ENCODE measurements around the gene CASS4. TPM values are rescaled to one million over a fixed set of nuclear protein-coding genes. Genes with fewer than 3 reads are reported as not detected.
A peak's percentile ranks its signal among the peaks of the same experiment; 100 is the strongest.

Gene CASS4
- total and polyA plus RNA-seq, 9 donors: 1.0 to 6.9 (median 2.5) TPM

- peak; percentile 99 to 100 (median 99) for DNase-seq
- H3K9me3 ChIP-seq: no peaks in the 10 kb centered on the region
- H3K4me1 ChIP-seq (ENCODE audit: insufficient read depth): peaks cover 8% of the 10 kb centered on the region
- intact Hi-C loops (cut with DNase I): loop anchor here in 1 of 4 donors (10.0 kb wide), 1 partner anchor 72 kb away; the partner anchor contains the start of gene RTF2
- WGBS, 3 donors: 0% methylated on average over 52 to 53 of the region's 53 CpGs
- peak within 1 kb of the TSS; percentile 90 for H3K4me3 ChIP-seq
- no peaks in the 10 kb centered on the region for H3K36me3 ChIP-seq
- H3K27ac ChIP-seq: peak within 1 kb of the TSS; percentile 31 to 72
- TF ChIP-seq POLR2A (IDR thresholded peaks at IDR 0.05) (peak; percentile 48), EP300 (IDR thresholded peaks at IDR 0.05) (peak; percentile 95), CTCF (IDR thresholded peaks at IDR 0.05) (no peak)
- H3K27me3 ChIP-seq: no peaks in the 10 kb centered on the region
These were observed 19.8 kb upstream of the CASS4 start, which contains the start of the genes AURKA and CSTF1 for GRCh38 chr20:56392132-56392880. Gene AURKA, minus strand, starts transcription at chr20:56392215. Its CDS starts 4,018 bp downstream, at chr20:56388197. Gene CSTF1, plus strand, starts transcription at chr20:56392645. Its CDS starts 2,908 bp downstream, at chr20:56395553.

- no peak for DNase-seq
- Histone ChIP-seq H3K4me3 (peak overlapping the region; percentile 90), H3K36me3 (no peaks in the 10 kb centered on the region), H3K27me3 (no peaks in the 10 kb centered on the region), H3K27ac (peak overlapping the region; percentile 31 to 72), H3K4me1 (ENCODE audit: insufficient read depth) (peaks cover 8% of the 10 kb centered on the region), H3K9me3 (no peaks in the 10 kb centered on the region)
- intact Hi-C loops (cut with DNase I): loop anchor here in 1 of 4 donors (10.0 kb wide), 1 partner anchor 72 kb away; the partner anchor contains the start of gene RTF2
- 0 to 1% (median 1%) methylated on average over 18 of the region's 18 CpGs for WGBS, 3 donors
- no peak for TF ChIP-seq POLR2A (IDR thresholded peaks at IDR 0.05)
- TF ChIP-seq CTCF (IDR thresholded peaks at IDR 0.05): no peak
- TF ChIP-seq EP300 (IDR thresholded peaks at IDR 0.05): no peak
These were observed 19.1 kb upstream of the CASS4 start for GRCh38 chr20:56392881-56393482.

- H3K27me3 ChIP-seq: no peaks in the 10 kb centered on the region
- H3K36me3 ChIP-seq: no peaks in the 10 kb centered on the region
- 39 to 58% (median 39%) methylated on average over 8 of the region's 8 CpGs for WGBS, 3 donors
- peaks cover 8% of the 10 kb centered on the region for H3K4me1 ChIP-seq (ENCODE audit: insufficient read depth)
- no peaks in the 10 kb centered on the region for H3K9me3 ChIP-seq
- intact Hi-C loops (cut with DNase I): loop anchor here in 1 of 4 donors (10.0 kb wide), 1 partner anchor 71 kb away; the partner anchor contains the start of gene RTF2
- no peak overlapping the region for H3K27ac ChIP-seq
- no peak for DNase-seq
- peak overlapping the region; percentile 90 for H3K4me3 ChIP-seq
- TF ChIP-seq EP300 (IDR thresholded peaks at IDR 0.05) (no peak), CTCF (IDR thresholded peaks at IDR 0.05) (no peak), POLR2A (IDR thresholded peaks at IDR 0.05) (no peak)
These were observed 18.4 kb upstream of the CASS4 start for GRCh38 chr20:56393653-56394052.

- no peak overlapping the region for H3K27ac ChIP-seq
- H3K4me1 ChIP-seq (ENCODE audit: insufficient read depth): peaks cover 8% of the 10 kb centered on the region
- no peaks in the 10 kb centered on the region for H3K9me3 ChIP-seq
- H3K27me3 ChIP-seq: no peaks in the 10 kb centered on the region
- TF ChIP-seq POLR2A (IDR thresholded peaks at IDR 0.05): no peak
- no peak for TF ChIP-seq CTCF (IDR thresholded peaks at IDR 0.05)
- no peak for TF ChIP-seq EP300 (IDR thresholded peaks at IDR 0.05)
- DNase-seq: no peak
- 73 to 79% (median 74%) methylated on average over 4 of the region's 4 CpGs for WGBS, 3 donors
- intact Hi-C loops (cut with DNase I): loop anchor here in 1 of 4 donors (10.0 kb wide), 1 partner anchor 70 kb away; the partner anchor contains the start of gene RTF2
- no peaks in the 10 kb centered on the region for H3K36me3 ChIP-seq
- no peak overlapping the region for H3K4me3 ChIP-seq
These were observed 16.9 kb upstream of the CASS4 start for GRCh38 chr20:56395166-56395565.

All from ovary (tissue), 9 donors.